HG03565 (cell line): ENCODE measurements around the gene PTPMT1.
A peak's percentile ranks its signal among the peaks of the same experiment; 100 is the strongest.

ENCODE experiments used
- ATAC-seq: cut with Tn5 transposase; IDR thresholded peaks from one replicate; pipeline ENCODE4 v1.9.1; 2021; ENCODE audit warnings: mild to moderate bottlenecking, moderate library complexity; ENCODE audit not compliant: unreplicated experiment

The PTPMT1 gene

GRCh38 chr11:47578524-47579494, 13.4 kb downstream of the PTPMT1 start, which contains the start of the genes KBTBD4 and NDUFS3:
Gene KBTBD4, minus strand, starts transcription at chr11:47578970. Its CDS starts 19 bp downstream, at chr11:47578951.
Gene NDUFS3, plus strand, starts transcription at chr11:47579074. Its CDS starts 18 bp downstream, at chr11:47579092.
- ATAC-seq = peak; percentile 89

GRCh38 chr11:47583844-47584243, 18.4 kb downstream of the PTPMT1 start:
- no peak for ATAC-seq

- ATAC-seq = no peak
Measured at GRCh38 chr11:47586098-47586855, 20.9 kb downstream of the PTPMT1 start, which contains the start of gene FAM180B. Gene FAM180B, plus strand, starts transcription at chr11:47586678. Its CDS starts 91 bp downstream, at chr11:47586769.

GRCh38 chr11:47587039-47587716, 21.8 kb downstream of the PTPMT1 start:
- no peak for ATAC-seq

GRCh38 chr11:47587723-47588326, 22.4 kb downstream of the PTPMT1 start:
- ATAC-seq = no peak

GRCh38 chr11:47589118-47589517, 23.7 kb downstream of the PTPMT1 start:
- no peak for ATAC-seq

GRCh38 chr11:47589584-47589976, 24.2 kb downstream of the PTPMT1 start:
- no peak for ATAC-seq

- ATAC-seq = no peak
Measured at GRCh38 chr11:47589977-47590861, 24.8 kb downstream of the PTPMT1 start.

- ATAC-seq = no peak
Measured at GRCh38 chr11:47591764-47592163, 26.4 kb downstream of the PTPMT1 start.

- no peak for ATAC-seq
Measured at GRCh38 chr11:47592251-47592650, 26.9 kb downstream of the PTPMT1 start.

GRCh38 chr11:47592970-47593369, 27.6 kb downstream of the PTPMT1 start:
- no peak for ATAC-seq

- no peak for ATAC-seq
Measured at GRCh38 chr11:47593492-47593933, 28.1 kb downstream of the PTPMT1 start.

GRCh38 chr11:47593934-47594855, 28.8 kb downstream of the PTPMT1 start, which contains the start of gene C1QTNF4:
Gene C1QTNF4, minus strand, starts transcription at chr11:47594411. Its CDS starts 3,601 bp downstream, at chr11:47590810.
- ATAC-seq = no peak

GRCh38 chr11:47595029-47595428, 29.6 kb downstream of the PTPMT1 start:
- ATAC-seq = no peak

- ATAC-seq = no peak
Measured at GRCh38 chr11:47595967-47596366, 30.6 kb downstream of the PTPMT1 start.

- no peak for ATAC-seq
Measured at GRCh38 chr11:47599902-47600301, 34.5 kb downstream of the PTPMT1 start.

GRCh38 chr11:47603295-47603694, 37.9 kb downstream of the PTPMT1 start:
- ATAC-seq = no peak

GRCh38 chr11:47605921-47606320, 40.5 kb downstream of the PTPMT1 start:
- no peak for ATAC-seq
